Loucy (cell line): ENCODE results near the gene MMP20.
A peak's percentile ranks its signal among the peaks of the same experiment; 100 is the strongest.

Source experiments
- H2AFZ ChIP-seq: fragments of 200-600 bp; sonication (generic); 2 replicates; pipeline ENCODE4 v1.6.0; 2016; ENCODE audit warnings: antibody characterized with exemption, mild to moderate bottlenecking, low read length, moderate library complexity
- H3F3A ChIP-seq: fragments of 200-600 bp; 2 replicates; pipeline ENCODE4 v1.6.0; 2016; ENCODE audit warnings: antibody characterized with exemption, low read depth, mild to moderate bottlenecking
- H3K27me3 ChIP-seq: fragments of 200-600 bp; sonication (generic); 2 replicates; pipeline ENCODE4 v1.6.1; 2014; ENCODE audit warnings: low read length, mild to moderate bottlenecking; ENCODE audit not compliant: insufficient read depth, poor library complexity, severe bottlenecking
- H3K36me3 ChIP-seq: fragments of 200-600 bp; sonication (generic); 2 replicates; pipeline ENCODE4 v1.6.1; 2016; ENCODE audit warnings: low read length; ENCODE audit not compliant: insufficient read depth
- H3K4me1 ChIP-seq: fragments of 200-600 bp; sonication (generic); 2 replicates; pipeline ENCODE4 v1.5.1; 2014; ENCODE audit warnings: low read length, mild to moderate bottlenecking; ENCODE audit not compliant: insufficient read depth, poor library complexity, severe bottlenecking
- H3K4me2 ChIP-seq: fragments of 200-600 bp; sonication (generic); 2 replicates; pipeline ENCODE4 v1.6.0; 2014; ENCODE audit warnings: antibody characterized with exemption, low read length, low read depth, mild to moderate bottlenecking; ENCODE audit not compliant: poor library complexity, severe bottlenecking
- H3K4me3 ChIP-seq: fragments of 200-600 bp; sonication (generic); 2 replicates; pipeline ENCODE4 v1.5.1; 2014; ENCODE audit warnings: low read length, mild to moderate bottlenecking, mixed read lengths; ENCODE audit not compliant: poor library complexity, severe bottlenecking
- H3K79me2 ChIP-seq: fragments of 200-600 bp; sonication (generic); 2 replicates; pipeline ENCODE4 v1.6.1; 2014; ENCODE audit warnings: low read length; ENCODE audit not compliant: insufficient read depth
- H3K9ac ChIP-seq: fragments of 200-600 bp; sonication (generic); 2 replicates; pipeline ENCODE4 v1.6.0; 2014; ENCODE audit warnings: mild to moderate bottlenecking, low read depth, low read length, moderate library complexity; ENCODE audit not compliant: poor library complexity, severe bottlenecking
- H3K9me2 ChIP-seq: fragments of 200-600 bp; sonication (generic); replicated peaks from 2 replicates; pipeline ENCODE4 v1.6.1; 2016; ENCODE audit warnings: low read depth, low read length, mixed read lengths
- H3K9me3 ChIP-seq: fragments of 200-600 bp; sonication (generic); 2 replicates; pipeline ENCODE4 v1.6.1; 2014; ENCODE audit warnings: mild to moderate bottlenecking, antibody characterized with exemption, low read length, low read depth; ENCODE audit not compliant: insufficient read depth
- H4K20me1 ChIP-seq: fragments of 200-600 bp; sonication (generic); 2 replicates; pipeline ENCODE4 v1.6.0; 2014; ENCODE audit warnings: antibody characterized with exemption, low read length, mild to moderate bottlenecking; ENCODE audit not compliant: insufficient read depth, poor library complexity, severe bottlenecking
- CTCF ChIP-seq: fragments of 200-600 bp; sonication (generic); conservative IDR thresholded peaks from 2 replicates; pipeline ENCODE4 v1.5.1; 2014; ENCODE audit warnings: mild to moderate bottlenecking, antibody characterized with exemption, low read length
- EZH2phosphoT487 ChIP-seq: fragments of 200-600 bp; IDR thresholded peaks from 2 replicates; pipeline ENCODE4 v1.6.1; 2018; ENCODE audit warnings: antibody characterized with exemption, mild to moderate bottlenecking, moderate library complexity, borderline replicate concordance

Gene MMP20

GRCh38 chr11:102664001-102664752 lies 39.0 kb upstream of the MMP20 start:
- Histone ChIP-seq H3F3A (no peaks in the 10 kb centered on the region), H3K27me3 (no peaks in the 10 kb centered on the region), H4K20me1 (no peaks in the 10 kb centered on the region), H3K4me2 (no peak overlapping the region), H3K79me2 (no peaks in the 10 kb centered on the region), H3K9me3 (no peaks in the 10 kb centered on the region), H2AFZ (no peak overlapping the region; the same call in 1 of the 2 replicates), H3K36me3 (no peaks in the 10 kb centered on the region), H3K9me2 (no peaks in the 10 kb centered on the region), H3K4me1 (no peaks in the 10 kb centered on the region), H3K4me3 (no peak overlapping the region), H3K9ac (no peak overlapping the region)
- TF ChIP-seq EZH2phosphoT487 (no peak), CTCF (peak; percentile 75)

GRCh38 chr11:102662607-102663006 lies 37.5 kb upstream of the MMP20 start:
- no peak for TF ChIP-seq EZH2phosphoT487
- TF ChIP-seq CTCF, result no peak
- H4K20me1 ChIP-seq, result no peaks in the 10 kb centered on the region

GRCh38 chr11:102661040-102661439 lies 35.9 kb upstream of the MMP20 start:
- Histone ChIP-seq H3K4me2 (no peak overlapping the region), H4K20me1 (no peaks in the 10 kb centered on the region), H3K9me3 (no peaks in the 10 kb centered on the region), H3K4me1 (no peaks in the 10 kb centered on the region), H3K27me3 (no peaks in the 10 kb centered on the region), H3K4me3 (no peak overlapping the region), H3K79me2 (no peaks in the 10 kb centered on the region), H3F3A (no peaks in the 10 kb centered on the region), H3K36me3 (no peaks in the 10 kb centered on the region), H2AFZ (no peak overlapping the region), H3K9me2 (no peaks in the 10 kb centered on the region), H3K9ac (no peak overlapping the region)
- TF ChIP-seq CTCF, result no peak
- no peak for TF ChIP-seq EZH2phosphoT487

More at GRCh38 chr11:102662607-102663006, 37.5 kb upstream of the MMP20 start:
- Histone ChIP-seq H3F3A (no peaks in the 10 kb centered on the region), H2AFZ (0 out of 2 replicates have a peak overlapping the region, but pooled peaks have one; percentile 50), H3K4me2 (no peak overlapping the region), H3K4me3 (no peak overlapping the region), H3K27me3 (no peaks in the 10 kb centered on the region), H3K79me2 (no peaks in the 10 kb centered on the region), H3K9me3 (no peaks in the 10 kb centered on the region), H3K4me1 (no peaks in the 10 kb centered on the region), H3K9ac (no peak overlapping the region), H3K9me2 (no peaks in the 10 kb centered on the region), H3K36me3 (no peaks in the 10 kb centered on the region)
